Ishikawa (cell line): ENCODE data around the gene CSF1.

ENCODE experiments used
- CEBPB ChIP-seq: IDR thresholded peaks from 2 replicates; pipeline ENCODE4 v1.6.1; 2012
- CREB1 ChIP-seq: IDR thresholded peaks from 2 replicates; pipeline ENCODE4 v1.6.1; 2012; ENCODE audit warnings: low read depth
- EGR1 ChIP-seq: IDR thresholded peaks from 2 replicates; pipeline ENCODE4 v1.6.1; 2012
- EP300 ChIP-seq: IDR thresholded peaks from 2 replicates; pipeline ENCODE4 v1.6.1; 2012; ENCODE audit warnings: borderline replicate concordance
- FOXM1 ChIP-seq: IDR thresholded peaks from 2 replicates; pipeline ENCODE4 v1.6.1; 2012; ENCODE audit warnings: low read depth, borderline replicate concordance
- NFIC ChIP-seq: IDR thresholded peaks from 2 replicates; pipeline ENCODE4 v1.6.1; 2012
- RAD21 ChIP-seq: IDR thresholded peaks from 2 replicates; pipeline ENCODE4 v1.6.1; 2012; ENCODE audit warnings: low read depth
- TAF1 ChIP-seq: IDR thresholded peaks from 2 replicates; pipeline ENCODE4 v1.6.1; 2012; ENCODE audit warnings: low read depth, mild to moderate bottlenecking
- TCF12 ChIP-seq: IDR thresholded peaks from 2 replicates; pipeline ENCODE4 v1.6.1; 2012; ENCODE audit warnings: low read depth
- TEAD4 ChIP-seq: IDR thresholded peaks from 2 replicates; pipeline ENCODE4 v1.6.1; 2012
- YY1 ChIP-seq: IDR thresholded peaks from 2 replicates; pipeline ENCODE4 v1.6.1; 2012; ENCODE audit warnings: low read depth
- ZBTB7A ChIP-seq: IDR thresholded peaks from 2 replicates; pipeline ENCODE4 v1.6.1; 2012; ENCODE audit warnings: low read depth
- TF ChIP-seq, protein P1 (sequence below): IDR thresholded peaks from 2 replicates; pipeline ENCODE4 v1.6.1; 2012; ENCODE audit warnings: low read depth, mild to moderate bottlenecking
- TF ChIP-seq, protein P2 (sequence below): IDR thresholded peaks from 2 replicates; pipeline ENCODE4 v1.6.1; 2012
- TF ChIP-seq, protein P3 (sequence below): IDR thresholded peaks from 2 replicates; pipeline ENCODE4 v1.6.1; 2012

Gene CSF1

DNA sequence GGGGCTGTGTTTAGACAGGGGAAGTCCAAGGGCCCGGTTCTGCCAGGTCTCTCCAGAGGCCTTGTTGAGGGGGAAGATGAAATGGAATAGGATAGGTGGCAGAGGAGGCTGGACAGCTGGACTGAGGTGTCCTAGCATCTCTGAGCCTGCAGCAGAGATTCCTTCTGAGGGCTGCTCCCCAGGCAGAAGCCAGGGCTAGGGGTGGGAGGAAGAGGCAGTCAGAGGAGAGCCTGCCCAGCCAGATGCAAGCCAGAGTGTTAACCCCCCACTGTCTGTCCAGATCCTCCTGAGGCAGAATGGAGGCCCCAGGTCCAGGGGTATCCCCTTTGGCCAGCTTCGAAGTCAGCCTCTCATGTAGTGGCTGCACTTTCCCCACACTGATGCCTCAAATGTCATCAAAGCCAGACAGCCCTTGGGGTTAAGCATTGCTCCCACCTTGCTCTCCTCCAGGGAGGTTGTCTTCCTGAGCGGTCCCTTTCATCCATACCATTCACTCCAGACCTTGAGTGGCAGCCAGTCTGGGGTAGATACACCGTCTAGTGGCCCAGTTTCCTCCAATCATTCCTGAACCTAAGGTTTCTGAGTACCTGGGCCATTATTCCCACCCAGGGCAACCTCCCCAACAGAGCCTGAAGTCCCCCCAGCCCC, 1.7 kb downstream of the CSF1 start:
- TF ChIP-seq FOXM1 (no peak), CREB1 (no peak), EGR1 (no peak), TAF1 (no peak)
- TF ChIP-seq, protein P1, sequence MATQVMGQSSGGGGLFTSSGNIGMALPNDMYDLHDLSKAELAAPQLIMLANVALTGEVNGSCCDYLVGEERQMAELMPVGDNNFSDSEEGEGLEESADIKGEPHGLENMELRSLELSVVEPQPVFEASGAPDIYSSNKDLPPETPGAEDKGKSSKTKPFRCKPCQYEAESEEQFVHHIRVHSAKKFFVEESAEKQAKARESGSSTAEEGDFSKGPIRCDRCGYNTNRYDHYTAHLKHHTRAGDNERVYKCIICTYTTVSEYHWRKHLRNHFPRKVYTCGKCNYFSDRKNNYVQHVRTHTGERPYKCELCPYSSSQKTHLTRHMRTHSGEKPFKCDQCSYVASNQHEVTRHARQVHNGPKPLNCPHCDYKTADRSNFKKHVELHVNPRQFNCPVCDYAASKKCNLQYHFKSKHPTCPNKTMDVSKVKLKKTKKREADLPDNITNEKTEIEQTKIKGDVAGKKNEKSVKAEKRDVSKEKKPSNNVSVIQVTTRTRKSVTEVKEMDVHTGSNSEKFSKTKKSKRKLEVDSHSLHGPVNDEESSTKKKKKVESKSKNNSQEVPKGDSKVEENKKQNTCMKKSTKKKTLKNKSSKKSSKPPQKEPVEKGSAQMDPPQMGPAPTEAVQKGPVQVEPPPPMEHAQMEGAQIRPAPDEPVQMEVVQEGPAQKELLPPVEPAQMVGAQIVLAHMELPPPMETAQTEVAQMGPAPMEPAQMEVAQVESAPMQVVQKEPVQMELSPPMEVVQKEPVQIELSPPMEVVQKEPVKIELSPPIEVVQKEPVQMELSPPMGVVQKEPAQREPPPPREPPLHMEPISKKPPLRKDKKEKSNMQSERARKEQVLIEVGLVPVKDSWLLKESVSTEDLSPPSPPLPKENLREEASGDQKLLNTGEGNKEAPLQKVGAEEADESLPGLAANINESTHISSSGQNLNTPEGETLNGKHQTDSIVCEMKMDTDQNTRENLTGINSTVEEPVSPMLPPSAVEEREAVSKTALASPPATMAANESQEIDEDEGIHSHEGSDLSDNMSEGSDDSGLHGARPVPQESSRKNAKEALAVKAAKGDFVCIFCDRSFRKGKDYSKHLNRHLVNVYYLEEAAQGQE, result no peak

DNA sequence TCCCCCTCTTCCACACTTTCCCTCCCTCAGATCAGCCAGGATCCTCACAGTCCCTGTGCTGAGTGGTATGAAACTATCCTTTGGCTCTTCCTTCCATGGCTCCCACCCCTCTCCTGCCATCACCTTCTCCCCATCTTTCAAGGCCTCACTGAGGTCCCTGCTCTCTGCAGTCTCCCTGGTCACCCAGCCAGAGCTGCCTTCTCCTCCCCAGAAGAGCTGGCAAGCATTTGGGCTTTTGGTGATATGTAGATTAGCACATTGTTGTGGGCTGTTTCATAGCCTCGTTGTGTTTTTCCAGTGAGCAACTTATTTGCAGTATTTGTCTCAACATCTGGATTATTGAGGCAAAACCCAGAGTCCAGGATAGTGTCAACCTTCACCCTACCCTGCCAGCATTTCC, 2.2 kb downstream of the CSF1 start:
- TF ChIP-seq, protein P1, result no peak
- no peak for TF ChIP-seq CEBPB

DNA sequence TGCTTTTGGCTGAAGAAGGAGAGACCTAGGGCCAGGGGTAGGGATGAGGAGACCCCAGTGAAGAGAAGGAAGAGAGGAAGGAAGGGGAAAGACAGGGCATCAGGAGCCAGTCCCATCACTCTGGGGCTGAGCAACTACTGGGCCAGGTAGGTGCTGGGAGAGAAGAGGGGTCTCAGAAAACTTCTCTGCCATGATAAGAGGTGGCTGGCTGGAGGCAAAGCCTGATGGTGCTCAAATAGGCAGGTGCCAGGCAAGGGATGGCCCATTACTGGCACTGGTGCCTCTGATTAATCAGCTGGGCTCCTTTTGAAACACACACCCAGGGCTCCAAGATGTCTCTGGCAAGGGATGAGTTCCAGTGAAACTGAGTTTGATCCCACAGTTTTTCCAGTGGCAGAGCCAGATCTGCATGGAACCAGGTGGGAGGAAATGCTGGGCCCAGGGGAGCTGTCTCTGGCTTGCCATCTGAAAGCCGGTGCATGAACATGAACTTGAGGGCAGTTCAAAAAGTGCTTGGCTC, 2.8 kb downstream of the CSF1 start:
- TF ChIP-seq EP300 (no peak), CEBPB (no peak), TAF1 (no peak), EGR1 (no peak), CREB1 (no peak), TCF12 (no peak), TEAD4 (no peak), ZBTB7A (no peak), FOXM1 (no peak), NFIC (no peak), RAD21 (no peak), YY1 (no peak)
- TF ChIP-seq, protein P1, result no peak
- TF ChIP-seq, protein P2, sequence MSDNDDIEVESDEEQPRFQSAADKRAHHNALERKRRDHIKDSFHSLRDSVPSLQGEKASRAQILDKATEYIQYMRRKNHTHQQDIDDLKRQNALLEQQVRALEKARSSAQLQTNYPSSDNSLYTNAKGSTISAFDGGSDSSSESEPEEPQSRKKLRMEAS, result no peak
- TF ChIP-seq, protein P3, sequence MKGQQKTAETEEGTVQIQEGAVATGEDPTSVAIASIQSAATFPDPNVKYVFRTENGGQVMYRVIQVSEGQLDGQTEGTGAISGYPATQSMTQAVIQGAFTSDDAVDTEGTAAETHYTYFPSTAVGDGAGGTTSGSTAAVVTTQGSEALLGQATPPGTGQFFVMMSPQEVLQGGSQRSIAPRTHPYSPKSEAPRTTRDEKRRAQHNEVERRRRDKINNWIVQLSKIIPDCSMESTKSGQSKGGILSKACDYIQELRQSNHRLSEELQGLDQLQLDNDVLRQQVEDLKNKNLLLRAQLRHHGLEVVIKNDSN, result no peak

DNA sequence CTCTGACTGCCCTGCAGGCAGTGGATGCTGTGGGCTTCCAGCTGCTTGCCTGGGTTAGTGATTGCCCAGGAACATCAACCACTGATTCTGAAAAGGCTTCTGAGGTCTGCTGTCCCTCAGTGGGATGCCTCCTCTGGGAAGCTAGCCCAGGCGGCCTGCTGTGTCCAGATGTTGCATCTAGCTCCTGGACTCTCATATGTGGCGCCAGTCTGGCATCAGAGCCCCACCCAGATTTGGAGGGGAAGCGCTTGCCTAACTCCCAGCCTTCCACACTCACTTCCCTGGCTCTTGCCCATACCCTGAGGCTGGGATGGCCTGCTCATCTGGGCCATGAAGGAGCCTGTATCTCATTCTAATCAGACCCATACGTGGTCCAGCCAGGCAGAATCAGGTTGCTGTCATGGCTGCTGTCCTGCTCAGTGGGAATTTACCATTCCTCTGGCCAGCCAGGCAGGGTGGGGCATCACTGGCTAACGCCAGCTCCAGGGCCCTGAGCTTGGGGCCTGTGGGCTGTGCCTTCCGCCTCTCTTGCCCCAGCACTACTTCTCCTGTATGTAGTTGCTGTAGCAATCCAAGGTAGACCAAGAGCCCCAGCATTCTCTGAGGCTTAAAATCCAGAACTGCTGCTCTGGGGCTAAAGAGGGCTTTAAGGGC, 4.1 kb downstream of the CSF1 start:
- TF ChIP-seq ZBTB7A (no peak), TAF1 (no peak), EP300 (no peak), TCF12 (no peak), TEAD4 (no peak), RAD21 (no peak)
- TF ChIP-seq, protein P2, result no peak

DNA sequence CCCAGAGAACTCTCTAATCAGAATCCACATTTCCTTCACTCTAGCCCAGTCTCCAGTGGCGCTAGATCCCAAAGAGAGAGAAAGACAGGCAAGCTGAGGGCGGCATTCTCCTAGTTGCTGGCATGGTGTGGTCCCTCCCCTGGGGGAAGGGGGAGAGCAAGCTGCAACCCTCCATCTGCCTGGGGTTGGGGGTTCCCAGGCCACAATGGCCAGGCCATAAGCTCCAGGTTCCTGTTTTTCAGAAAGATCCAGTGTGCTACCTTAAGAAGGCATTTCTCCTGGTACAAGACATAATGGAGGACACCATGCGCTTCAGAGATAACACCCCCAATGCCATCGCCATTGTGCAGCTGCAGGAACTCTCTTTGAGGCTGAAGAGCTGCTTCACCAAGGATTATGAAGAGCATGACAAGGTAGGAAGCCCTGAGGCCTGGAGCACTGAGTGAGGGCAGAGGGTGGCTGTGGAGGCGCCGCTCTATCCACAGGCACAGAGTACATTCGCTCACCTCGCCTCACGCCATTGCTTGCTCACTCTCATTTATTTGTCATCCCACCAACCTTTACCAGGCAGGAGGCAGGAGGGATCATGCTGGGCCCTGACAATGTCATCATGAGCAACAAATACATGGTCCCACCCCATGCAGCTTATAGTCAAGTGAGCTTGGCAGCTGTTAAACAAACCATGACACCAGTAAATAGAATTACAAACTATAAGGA, 6.6 kb downstream of the CSF1 start:
- TF ChIP-seq CEBPB (no peak), EP300 (no peak), FOXM1 (no peak), ZBTB7A (no peak)
